ENCODE data around the gene TMEM106B. TPM values are rescaled to one million over a fixed set of nuclear protein-coding genes. Genes with fewer than 3 reads are reported as not detected.

Gene TMEM106B
- total RNA-seq, 3 donors from 2014 or later, result 47.9 to 71.0 (median 61.1) TPM

- Histone ChIP-seq H3K4me1 (no peaks in the 10 kb centered on the region), H3K4me3 (no peak overlapping the region), H3K9me3 (no peaks in the 10 kb centered on the region), H3K27ac (no peak overlapping the region), H3K27me3 (no peaks in the 10 kb centered on the region), H3K36me3 (no peaks in the 10 kb centered on the region)
- DNase-seq (ENCODE audit: low spot score in 2 of 2), result no peak
- no peak for TF ChIP-seq CTCF (IDR thresholded peaks at IDR 0.05)
- no peak for TF ChIP-seq POLR2A (IDR thresholded peaks at IDR 0.05)
- no peak for TF ChIP-seq POLR2AphosphoS5 (IDR thresholded peaks at IDR 0.05)
- intact Hi-C loops (cut with DNase I; ENCODE audit: low total_unique reads), result no loop called here
These were observed 56.4 kb downstream of the TMEM106B start for GRCh38 chr7:12267542-12267941.

GRCh38 chr7:12269100-12269895 is 58.2 kb downstream of the TMEM106B start:
- DNase-seq (ENCODE audit: low spot score in 2 of 2), result no peak

GRCh38 chr7:12281038-12281437 is 69.9 kb downstream of the TMEM106B start:
- H3K4me3 ChIP-seq, result no peak overlapping the region
- H3K9me3 ChIP-seq, result peaks cover 0 to 9% of the 10 kb centered on the region in 2 donors
- no peak for DNase-seq (ENCODE audit: low spot score in 2 of 2)
- TF ChIP-seq CTCF (IDR thresholded peaks at IDR 0.05) (no peak), POLR2AphosphoS5 (IDR thresholded peaks at IDR 0.05) (no peak), POLR2A (IDR thresholded peaks at IDR 0.05) (no peak)
- H3K36me3 ChIP-seq, result no peaks in the 10 kb centered on the region
- H3K27me3 ChIP-seq, result no peaks in the 10 kb centered on the region
- no peak overlapping the region for H3K27ac ChIP-seq
- intact Hi-C loops (cut with DNase I; ENCODE audit: low total_unique reads), result loop anchor here (10.0 kb wide), 1 partner anchor 1204 kb away; no protein-coding TSS in a partner anchor
- no peaks in the 10 kb centered on the region for H3K4me1 ChIP-seq

More at GRCh38 chr7:12269100-12269895, 58.2 kb downstream of the TMEM106B start:
- Histone ChIP-seq H3K27ac (no peak overlapping the region), H3K9me3 (no peaks in the 10 kb centered on the region), H3K36me3 (no peaks in the 10 kb centered on the region), H3K4me1 (no peaks in the 10 kb centered on the region), H3K4me3 (no peak overlapping the region), H3K27me3 (no peaks in the 10 kb centered on the region)
- intact Hi-C loops (cut with DNase I; ENCODE audit: low total_unique reads), result no loop called here
- TF ChIP-seq POLR2AphosphoS5 (IDR thresholded peaks at IDR 0.05) (no peak), POLR2A (IDR thresholded peaks at IDR 0.05) (no peak), CTCF (IDR thresholded peaks at IDR 0.05) (no peak)

- Histone ChIP-seq H3K27me3 (no peaks in the 10 kb centered on the region), H3K4me1 (no peaks in the 10 kb centered on the region), H3K27ac (no peak overlapping the region), H3K9me3 (peaks cover 7 to 28% of the 10 kb centered on the region in 2 donors), H3K4me3 (no peak overlapping the region), H3K36me3 (no peaks in the 10 kb centered on the region)
- TF ChIP-seq POLR2AphosphoS5 (IDR thresholded peaks at IDR 0.05), result no peak
- no peak for TF ChIP-seq CTCF (IDR thresholded peaks at IDR 0.05)
- no peak for TF ChIP-seq POLR2A (IDR thresholded peaks at IDR 0.05)
- intact Hi-C loops (cut with DNase I; ENCODE audit: low total_unique reads), result loop anchor here (10.0 kb wide), 1 partner anchor 1197 kb away; no protein-coding TSS in a partner anchor
- DNase-seq (ENCODE audit: low spot score in 2 of 2), result no peak
These were observed 76.8 kb downstream of the TMEM106B start for GRCh38 chr7:12287901-12288300.

- Histone ChIP-seq H3K4me3 (no peak overlapping the region), H3K4me1 (no peaks in the 10 kb centered on the region), H3K27ac (no peak overlapping the region), H3K27me3 (no peaks in the 10 kb centered on the region), H3K9me3 (peaks cover 7 to 28% of the 10 kb centered on the region in 2 donors), H3K36me3 (no peaks in the 10 kb centered on the region)
- TF ChIP-seq POLR2AphosphoS5 (IDR thresholded peaks at IDR 0.05) (no peak), CTCF (IDR thresholded peaks at IDR 0.05) (no peak), POLR2A (IDR thresholded peaks at IDR 0.05) (no peak)
- no peak for DNase-seq (ENCODE audit: low spot score in 2 of 2)
- intact Hi-C loops (cut with DNase I; ENCODE audit: low total_unique reads), result loop anchor here (1.0 to 10.0 kb wide), 2 partner anchors 27 to 1195 kb away; no protein-coding TSS in a partner anchor
These were observed 78.9 kb downstream of the TMEM106B start for GRCh38 chr7:12289996-12290395.

Measured in breast epithelium (tissue), 4 donors.